H9 (cell line): ENCODE data around the gene NKPD1. TPM values are rescaled to one million over a fixed set of nuclear protein-coding genes. Genes with fewer than 3 reads are reported as not detected.

ENCODE experiments used
- DNase-seq: peaks from one replicate; pipeline ENCODE4 v3.0.0-alpha.2; 2017
- H2AFZ ChIP-seq: one replicate; pipeline ENCODE4 v1.6.1; 2013; ENCODE audit warnings: mild to moderate bottlenecking, low read length, control low read depth, moderate library complexity
- H2AK5ac ChIP-seq: 2 replicates; pipeline ENCODE4 v1.6.1; 2013; ENCODE audit warnings: low read length, control low read depth, mixed read lengths; ENCODE audit not compliant: insufficient read length
- H2BK120ac ChIP-seq: one replicate; pipeline ENCODE4 v1.6.1; 2013; ENCODE audit warnings: low read depth, mild to moderate bottlenecking, low read length, control low read depth, inconsistent platforms; ENCODE audit not compliant: poor library complexity, severe bottlenecking
- H2BK12ac ChIP-seq: 2 replicates; pipeline ENCODE4 v1.6.1; 2013; ENCODE audit warnings: low read length, control low read depth, mixed read lengths, low read depth; ENCODE audit not compliant: insufficient read length
- H2BK15ac ChIP-seq: 2 replicates; pipeline ENCODE4 v1.6.1; 2013; ENCODE audit warnings: low read depth, low read length, control low read depth
- H2BK20ac ChIP-seq: one replicate; pipeline ENCODE4 v1.6.1; 2013; ENCODE audit warnings: low read depth, mild to moderate bottlenecking, low read length, control low read depth, inconsistent platforms; ENCODE audit not compliant: poor library complexity, severe bottlenecking
- H2BK5ac ChIP-seq: 2 replicates; pipeline ENCODE4 v1.6.1; 2013; ENCODE audit warnings: low read length, control low read depth, mixed read lengths; ENCODE audit not compliant: insufficient read length
- H3K14ac ChIP-seq: 2 replicates; pipeline ENCODE4 v1.6.1; 2013; ENCODE audit warnings: low read length, control low read depth; ENCODE audit not compliant: insufficient read depth
- H3K18ac ChIP-seq: 2 replicates; pipeline ENCODE4 v1.6.1; 2013; ENCODE audit warnings: low read depth, mild to moderate bottlenecking, mixed read lengths, low read length, control low read depth; ENCODE audit not compliant: insufficient read length
- H3K23ac ChIP-seq: 2 replicates; pipeline ENCODE4 v1.6.1; 2013; ENCODE audit warnings: low read length, control low read depth, mixed read lengths, low read depth; ENCODE audit not compliant: insufficient read length
- H3K23me2 ChIP-seq: 2 replicates; pipeline ENCODE4 v1.6.1; 2013; ENCODE audit warnings: low read depth, mild to moderate bottlenecking, mixed read lengths, low read length, control low read depth; ENCODE audit not compliant: insufficient read length, poor library complexity, severe bottlenecking
- H3K27ac ChIP-seq: 2 replicates; pipeline ENCODE4 v1.5.1; 2013; ENCODE audit warnings: low read length, control low read depth, mixed read lengths, low read depth; ENCODE audit not compliant: insufficient read length
- H3K27me3 ChIP-seq: 2 replicates; pipeline ENCODE4 v1.6.1; 2013; ENCODE audit warnings: low read length, control low read depth, inconsistent platforms; ENCODE audit not compliant: insufficient read depth
- H3K4ac ChIP-seq: 2 replicates; pipeline ENCODE4 v1.6.1; 2013; ENCODE audit warnings: low read depth, mild to moderate bottlenecking, control low read depth, inconsistent platforms, low read length, moderate library complexity
- H3K4me1 ChIP-seq: 2 replicates; pipeline ENCODE4 v1.6.1; 2013; ENCODE audit warnings: low read length, control low read depth, inconsistent platforms; ENCODE audit not compliant: insufficient read depth
- H3K4me2 ChIP-seq: 2 replicates; pipeline ENCODE4 v1.6.1; 2013; ENCODE audit warnings: low read length, control low read depth, mixed read lengths; ENCODE audit not compliant: insufficient read length, insufficient read depth
- H3K56ac ChIP-seq: 2 replicates; pipeline ENCODE4 v1.6.1; 2013; ENCODE audit warnings: low read depth, mild to moderate bottlenecking, mixed read lengths, low read length, control low read depth; ENCODE audit not compliant: insufficient read length
- H3K79me1 ChIP-seq: 2 replicates; pipeline ENCODE4 v1.6.1; 2013; ENCODE audit warnings: low read depth, mild to moderate bottlenecking, moderate library complexity, low read length, control low read depth, inconsistent platforms; ENCODE audit not compliant: insufficient read depth, poor library complexity, severe bottlenecking
- H3K79me2 ChIP-seq: 2 replicates; pipeline ENCODE4 v1.6.1; 2013; ENCODE audit warnings: low read length, control low read depth, inconsistent platforms; ENCODE audit not compliant: insufficient read depth
- H3K9ac ChIP-seq: 2 replicates; pipeline ENCODE4 v1.6.1; 2013; ENCODE audit warnings: low read length, control low read depth, mixed read lengths; ENCODE audit not compliant: insufficient read length; ENCODE audit errors: extremely low read depth
- H3K9me3 ChIP-seq: one replicate; pipeline ENCODE4 v1.6.1; 2013; ENCODE audit warnings: low read depth, low read length, inconsistent platforms; ENCODE audit not compliant: control insufficient read depth
- H3T11ph ChIP-seq: one replicate; pipeline ENCODE4 v1.6.1; 2013; ENCODE audit warnings: mild to moderate bottlenecking, low read length, control low read depth, inconsistent platforms
- H4K20me1 ChIP-seq: one replicate; pipeline ENCODE4 v1.6.1; 2013; ENCODE audit not compliant: control insufficient read depth, insufficient read length, insufficient read depth
- H4K5ac ChIP-seq: 2 replicates; pipeline ENCODE4 v1.6.1; 2013; ENCODE audit warnings: low read depth, mild to moderate bottlenecking, mixed read lengths, low read length, control low read depth; ENCODE audit not compliant: insufficient read length
- H4K8ac ChIP-seq: replicated peaks from 2 replicates; pipeline ENCODE4 v1.6.1; 2013; ENCODE audit warnings: low read length, control low read depth, mixed read lengths, low read depth; ENCODE audit not compliant: insufficient read length
- H4K91ac ChIP-seq: 2 replicates; pipeline ENCODE4 v1.6.1; 2013; ENCODE audit warnings: low read depth, mild to moderate bottlenecking, moderate library complexity, mixed read lengths, low read length, control low read depth; ENCODE audit not compliant: insufficient read length
- H3K27ac Mint-ChIP-seq, 3 experiments: 2 replicates in 2 of 3; 3 replicates in 1 of 3; pipeline ENCODE4 v1.8.0; 2020 to 2021; ENCODE audit warnings: mixed read lengths in 3 of 3, mild to moderate bottlenecking in 1 of 3, moderate library complexity in 1 of 3
- H3K27me3 Mint-ChIP-seq: 2 replicates; pipeline ENCODE4 v1.8.0; 2021; ENCODE audit warnings: low read depth, mild to moderate bottlenecking, moderate library complexity, mixed read lengths
- H3K36me3 Mint-ChIP-seq, 3 experiments: 2 replicates in 2 of 3; 3 replicates in 1 of 3; pipeline ENCODE4 v1.8.0; 2020 to 2021; ENCODE audit warnings: low read depth in 3 of 3, mixed read lengths in 3 of 3; ENCODE audit not compliant: insufficient read depth in 1 of 3
- H3K4me1 Mint-ChIP-seq, 2 experiments: 2 replicates each; pipeline ENCODE4 v1.8.0; 2020; ENCODE audit warnings: mixed read lengths in 2 of 2
- H3K4me3 Mint-ChIP-seq, 2 experiments: 2 replicates in 1 of 2; 3 replicates in 1 of 2; pipeline ENCODE4 v1.8.0; 2020 to 2021; ENCODE audit warnings: mild to moderate bottlenecking in 2 of 2, mixed read lengths in 2 of 2, moderate library complexity in 1 of 2
- H3K9me3 Mint-ChIP-seq, 2 experiments: 2 replicates in 1 of 2; 3 replicates in 1 of 2; pipeline ENCODE4 v1.8.0; 2020; ENCODE audit warnings: mild to moderate bottlenecking in 2 of 2, mixed read lengths in 2 of 2, moderate library complexity in 1 of 2
- WGBS: extraction: QIAGEN DNeasy Blood & Tissue Kit; methylation state at CpG from one replicate; pipeline ENCODE4 v1.1.7; 2013; ENCODE audit warnings: missing lambda C conversion rate, low lambda C conversion rate, mixed read lengths; ENCODE audit not compliant: insufficient read length; ENCODE audit errors: extremely low coverage; 5-methylcytosine and 5-hydroxymethylcytosine counted together
- total RNA-seq: library from RNA; stranded (reverse); gene quantifications from 2 replicates; pipeline ENCODE4 v1.2.1, GENCODE V29; 2021
- TF ChIP-seq, protein P1 (sequence below): fragments of 200-600 bp; sonication (generic); conservative IDR thresholded peaks from 3 replicates; pipeline ENCODE4 v1.8.0; 2021; ENCODE audit warnings: antibody characterized with exemption, mild to moderate bottlenecking

The NKPD1 gene
- total RNA-seq, 1 experiment from 2014 or later, result 0.17 TPM

- Histone ChIP-seq H3K79me1 (no peaks in the 10 kb centered on the region), H4K91ac (no peak within 1 kb of the TSS), H2BK12ac (no peak within 1 kb of the TSS), H3K4me1 (no peaks in the 10 kb centered on the region), H3K4me2 (peak within 1 kb of the TSS; percentile 79), H2BK120ac (no peak within 1 kb of the TSS), H3K27ac (no peak within 1 kb of the TSS), H3K23ac (no peak within 1 kb of the TSS), H3K27me3 (no peaks in the 10 kb centered on the region), H3K56ac (no peak within 1 kb of the TSS), H3K9me3 (no peaks in the 10 kb centered on the region), H2AK5ac (no peak within 1 kb of the TSS), H3K4ac (no peak within 1 kb of the TSS), H3K79me2 (no peaks in the 10 kb centered on the region), H4K8ac (no peak within 1 kb of the TSS), H4K20me1 (no peaks in the 10 kb centered on the region), H2BK15ac (no peak within 1 kb of the TSS), H3K23me2 (peaks cover 13% of the 10 kb centered on the region), H2BK20ac (no peak within 1 kb of the TSS), H3K18ac (no peak within 1 kb of the TSS), H3K9ac (peak within 1 kb of the TSS; percentile 56), H2AFZ (no peak within 1 kb of the TSS), H4K5ac (no peak within 1 kb of the TSS), H3T11ph (no peak within 1 kb of the TSS), H2BK5ac (no peak within 1 kb of the TSS), H3K14ac (no peak within 1 kb of the TSS)
- Mint-ChIP-seq H3K4me1 (peaks cover 0 to 10% of the 10 kb centered on the region in 2 experiments; a peak in 3 of 4 replicates), H3K27me3 (peaks cover 3% of the 10 kb centered on the region; the same call in 1 of the 2 replicates), H3K27ac (peak within 1 kb of the TSS; percentile 96 to 98 (median 96)), H3K9me3 (no peaks in the 10 kb centered on the region), H3K4me3 (peak within 1 kb of the TSS; percentile 91 to 93), H3K36me3 (peaks cover 0 to 4% (median 2%) of the 10 kb centered on the region in 3 experiments; a peak in 2 of 7 replicates)
- no CpG with 5 or more reads among the region's 51 CpGs for WGBS
- TF ChIP-seq, protein P1, sequence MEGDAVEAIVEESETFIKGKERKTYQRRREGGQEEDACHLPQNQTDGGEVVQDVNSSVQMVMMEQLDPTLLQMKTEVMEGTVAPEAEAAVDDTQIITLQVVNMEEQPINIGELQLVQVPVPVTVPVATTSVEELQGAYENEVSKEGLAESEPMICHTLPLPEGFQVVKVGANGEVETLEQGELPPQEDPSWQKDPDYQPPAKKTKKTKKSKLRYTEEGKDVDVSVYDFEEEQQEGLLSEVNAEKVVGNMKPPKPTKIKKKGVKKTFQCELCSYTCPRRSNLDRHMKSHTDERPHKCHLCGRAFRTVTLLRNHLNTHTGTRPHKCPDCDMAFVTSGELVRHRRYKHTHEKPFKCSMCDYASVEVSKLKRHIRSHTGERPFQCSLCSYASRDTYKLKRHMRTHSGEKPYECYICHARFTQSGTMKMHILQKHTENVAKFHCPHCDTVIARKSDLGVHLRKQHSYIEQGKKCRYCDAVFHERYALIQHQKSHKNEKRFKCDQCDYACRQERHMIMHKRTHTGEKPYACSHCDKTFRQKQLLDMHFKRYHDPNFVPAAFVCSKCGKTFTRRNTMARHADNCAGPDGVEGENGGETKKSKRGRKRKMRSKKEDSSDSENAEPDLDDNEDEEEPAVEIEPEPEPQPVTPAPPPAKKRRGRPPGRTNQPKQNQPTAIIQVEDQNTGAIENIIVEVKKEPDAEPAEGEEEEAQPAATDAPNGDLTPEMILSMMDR, result peak; percentile 65
- DNase-seq, result peak; percentile 100
Measured at GRCh38 chr19:45178262-45179071, 17.7 kb upstream of the NKPD1 start, which contains the start of gene BLOC1S3. BLOC1S3 (plus strand) TSS chr19:45178784; CDS start chr19:45179297, 513 bp downstream.
